Ascending aorta (tissue), 2 donors: ENCODE data around the gene DNAI4. TPM values are rescaled to one million over a fixed set of nuclear protein-coding genes. Genes with fewer than 3 reads are reported as not detected.

Experiments used
- DNase-seq, 2 donors: peaks; one replicate each; pipeline ENCODE4 v3.0.0-alpha.2; 2019; ENCODE audit warnings: low spot score in 2 of 2
- H3K27ac ChIP-seq, 2 donors: fragments of 200-600 bp; sonication (generic); one replicate each; pipeline ENCODE4 v1.5.1; 2016 to 2017; ENCODE audit warnings: mild to moderate bottlenecking in 1 of 2
- H3K27me3 ChIP-seq: fragments of 200-600 bp; sonication (generic); one replicate; pipeline ENCODE4 v1.5.1; 2017
- H3K36me3 ChIP-seq, 2 donors: fragments of 200-600 bp; sonication (generic); one replicate each; pipeline ENCODE4 v1.5.1; 2016
- H3K4me1 ChIP-seq, 2 donors: fragments of 200-600 bp; sonication (generic); one replicate each; pipeline ENCODE4 v1.5.1; 2016 to 2017; ENCODE audit warnings: mild to moderate bottlenecking in 1 of 2
- H3K4me3 ChIP-seq, 2 donors: fragments of 200-600 bp; sonication (generic); one replicate each; pipeline ENCODE4 v1.5.1; 2016 to 2017; ENCODE audit warnings: mild to moderate bottlenecking in 1 of 2
- H3K9me3 ChIP-seq, 2 donors: fragments of 200-600 bp; sonication (generic); one replicate each; pipeline ENCODE4 v1.5.1; 2016
- intact Hi-C: fragments of 100-400 bp; cut with DNase I; formaldehyde crosslinking; loops from one replicate; pipeline ENCODE4 v1.15.1; 2023
- total RNA-seq: library from RNA; depleted of rRNA; stranded (reverse); fragments of >200 nt; gene quantifications from one replicate; pipeline ENCODE4 v1.1.0, GENCODE V29; 2016
- TF ChIP-seq, protein P1 (sequence below), 3 experiments: fragments of 200-600 bp in 2 of 3; fragments of 450-650 bp in 1 of 3; sonication (generic) in 2 of 3; IDR thresholded peaks; one replicate each; pipeline ENCODE4 v1.5.1; 2016 to 2019; ENCODE audit warnings: antibody characterized with exemption in 3 of 3, mild to moderate bottlenecking in 1 of 3, moderate library complexity in 1 of 3

DNAI4 gene
- total RNA-seq, 1 donor from 2014 or later = not detected

DNA sequence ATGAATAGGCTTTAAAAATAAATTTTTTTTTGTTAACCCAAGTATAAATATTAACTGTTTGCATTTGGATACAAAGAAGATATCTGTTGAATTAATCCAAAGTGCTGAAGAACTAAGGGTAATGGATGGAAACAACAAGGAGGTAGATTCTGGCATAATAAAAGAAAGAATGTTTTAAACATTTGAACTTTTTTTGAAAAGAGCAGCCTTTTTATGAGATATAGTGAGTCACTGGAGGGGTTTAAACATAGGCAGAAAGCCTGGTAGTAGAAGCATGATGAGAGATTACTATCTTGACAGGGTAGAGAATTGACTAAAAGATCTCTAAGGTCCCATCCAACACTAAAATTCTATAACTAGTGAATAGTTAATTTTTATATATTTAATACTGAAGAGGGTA is 2.9 kb upstream of the DNAI4 start:
- Histone ChIP-seq H3K9me3 (no peaks in the 10 kb centered on the region), H3K4me1 (peaks cover 10 to 15% of the 10 kb centered on the region in 2 donors), H3K27me3 (no peaks in the 10 kb centered on the region), H3K36me3 (no peaks in the 10 kb centered on the region), H3K27ac (no peak overlapping the region), H3K4me3 (no peak overlapping the region)
- intact Hi-C loops = loop anchor here (10.0 kb wide), 3 partner anchors 507 to 907 kb away; partner anchors contain the start of genes GNG12 and SERBP1
- TF ChIP-seq, protein P1, sequence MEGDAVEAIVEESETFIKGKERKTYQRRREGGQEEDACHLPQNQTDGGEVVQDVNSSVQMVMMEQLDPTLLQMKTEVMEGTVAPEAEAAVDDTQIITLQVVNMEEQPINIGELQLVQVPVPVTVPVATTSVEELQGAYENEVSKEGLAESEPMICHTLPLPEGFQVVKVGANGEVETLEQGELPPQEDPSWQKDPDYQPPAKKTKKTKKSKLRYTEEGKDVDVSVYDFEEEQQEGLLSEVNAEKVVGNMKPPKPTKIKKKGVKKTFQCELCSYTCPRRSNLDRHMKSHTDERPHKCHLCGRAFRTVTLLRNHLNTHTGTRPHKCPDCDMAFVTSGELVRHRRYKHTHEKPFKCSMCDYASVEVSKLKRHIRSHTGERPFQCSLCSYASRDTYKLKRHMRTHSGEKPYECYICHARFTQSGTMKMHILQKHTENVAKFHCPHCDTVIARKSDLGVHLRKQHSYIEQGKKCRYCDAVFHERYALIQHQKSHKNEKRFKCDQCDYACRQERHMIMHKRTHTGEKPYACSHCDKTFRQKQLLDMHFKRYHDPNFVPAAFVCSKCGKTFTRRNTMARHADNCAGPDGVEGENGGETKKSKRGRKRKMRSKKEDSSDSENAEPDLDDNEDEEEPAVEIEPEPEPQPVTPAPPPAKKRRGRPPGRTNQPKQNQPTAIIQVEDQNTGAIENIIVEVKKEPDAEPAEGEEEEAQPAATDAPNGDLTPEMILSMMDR (IDR thresholded peaks at IDR 0.05) = no peak
- no peak for DNase-seq

DNA sequence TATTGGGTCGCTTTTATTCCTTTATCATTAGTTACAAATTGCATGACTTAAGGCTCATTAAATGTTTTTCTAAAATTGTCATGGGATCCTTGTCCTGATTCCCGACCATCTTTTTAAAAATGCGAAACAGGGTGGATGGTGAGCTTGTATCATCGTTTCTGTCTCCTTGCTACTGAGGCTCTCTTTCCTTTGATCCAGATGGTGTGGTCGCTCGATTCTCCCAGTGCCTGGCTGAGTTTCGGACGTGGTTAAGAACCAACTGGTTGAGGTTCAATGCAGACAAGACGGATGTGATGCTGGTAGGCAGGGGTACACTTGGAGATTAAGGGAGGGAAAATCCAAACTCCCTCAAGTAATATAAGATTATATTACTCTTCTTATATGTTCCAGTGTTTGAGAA is 1.3 kb upstream of the DNAI4 start:
- H3K4me3 ChIP-seq = peak overlapping the region; percentile 71 to 74
- DNase-seq = no peak
- H3K27ac ChIP-seq = peak overlapping the region; percentile 85 to 95
- H3K4me1 ChIP-seq = peaks cover 10% of the 10 kb centered on the region in 2 donors
- H3K36me3 ChIP-seq = no peaks in the 10 kb centered on the region
- intact Hi-C loops = loop anchor here (2.0 to 10.0 kb wide), 4 partner anchors 383 to 909 kb away; partner anchors contain the start of genes GNG12 and SERBP1
- TF ChIP-seq, protein P1 (IDR thresholded peaks at IDR 0.05) = no peak
- H3K9me3 ChIP-seq = no peaks in the 10 kb centered on the region
- no peaks in the 10 kb centered on the region for H3K27me3 ChIP-seq

DNA sequence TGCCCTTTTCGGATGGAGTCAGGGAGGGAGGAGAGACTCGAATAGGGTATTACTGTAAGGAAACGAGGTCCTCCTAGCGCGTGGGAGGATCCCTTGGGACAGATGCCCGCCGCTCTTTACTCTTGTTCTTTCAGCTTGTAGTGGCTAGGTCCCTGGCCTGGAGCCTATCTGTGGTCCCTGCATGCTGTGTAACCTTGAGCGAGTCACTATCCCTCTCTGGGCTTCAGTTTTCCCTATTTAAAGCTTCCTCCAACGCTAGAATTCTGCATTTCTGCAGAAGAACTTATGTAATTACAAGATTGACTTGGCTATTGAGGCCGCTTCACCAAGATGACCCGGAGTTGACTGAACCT is 878 bp upstream of the DNAI4 start:
- no peak for DNase-seq
- intact Hi-C loops = loop anchor here (2.0 to 10.0 kb wide), 4 partner anchors 383 to 909 kb away; partner anchors contain the start of genes GNG12 and SERBP1
- TF ChIP-seq, protein P1 (IDR thresholded peaks at IDR 0.05) = peak in 1 of 3 experiments; percentile 0
- peak overlapping the region; percentile 85 to 95 for H3K27ac ChIP-seq
- H3K4me3 ChIP-seq = peak overlapping the region; percentile 71 to 74
- H3K9me3 ChIP-seq = no peaks in the 10 kb centered on the region
- H3K4me1 ChIP-seq = peaks cover 10% of the 10 kb centered on the region in 2 donors
- H3K27me3 ChIP-seq = no peaks in the 10 kb centered on the region
- H3K36me3 ChIP-seq = no peaks in the 10 kb centered on the region

DNA sequence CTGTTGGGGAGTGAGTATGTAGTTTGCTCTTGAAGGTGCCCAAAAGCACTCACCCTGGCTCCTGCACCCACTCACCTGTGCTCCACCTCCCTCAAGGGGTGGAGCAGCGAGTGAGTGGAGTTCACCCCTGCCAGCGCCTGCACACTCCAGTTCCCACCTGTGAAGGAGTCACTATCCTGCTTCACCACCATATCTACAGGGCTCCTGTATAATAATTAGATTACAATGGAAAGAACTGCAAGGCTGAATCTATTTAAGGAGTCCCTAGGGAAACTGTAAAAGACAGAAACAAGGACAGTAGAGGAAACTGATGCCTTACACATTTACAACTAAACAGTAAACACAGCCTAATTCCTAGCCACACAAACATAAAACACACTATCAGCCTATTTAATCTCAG is 4.1 kb downstream of the DNAI4 start:
- Histone ChIP-seq H3K36me3 (no peaks in the 10 kb centered on the region), H3K9me3 (no peaks in the 10 kb centered on the region), H3K4me3 (no peak overlapping the region), H3K27me3 (no peaks in the 10 kb centered on the region), H3K4me1 (peaks cover 0 to 10% of the 10 kb centered on the region in 2 donors), H3K27ac (no peak overlapping the region)
- TF ChIP-seq, protein P1 (IDR thresholded peaks at IDR 0.05) = no peak
- intact Hi-C loops = loop anchor here (10.0 kb wide), 3 partner anchors 514 to 914 kb away; partner anchors contain the start of genes GNG12 and SERBP1
- no peak for DNase-seq

DNA sequence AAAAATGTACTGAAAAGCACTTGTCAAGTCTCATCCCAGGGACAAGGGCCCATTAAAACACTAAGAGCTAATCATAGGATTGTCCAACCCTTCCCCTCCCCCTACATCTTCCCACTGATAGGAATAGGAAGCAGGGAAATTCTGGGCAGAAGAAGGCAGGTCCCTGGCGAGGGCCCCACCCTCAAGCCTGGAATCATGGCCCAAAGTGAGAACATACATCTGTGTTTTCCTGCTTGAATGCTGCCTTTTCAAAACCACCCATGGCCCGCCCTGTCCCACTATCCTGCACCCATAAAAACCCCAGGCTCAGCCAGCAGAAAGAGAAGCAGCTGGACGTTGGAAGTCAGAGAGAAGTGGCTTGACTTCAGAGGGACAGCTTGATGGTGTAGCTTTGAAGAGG is 4.8 kb downstream of the DNAI4 start:
- Histone ChIP-seq H3K4me1 (peaks cover 0 to 10% of the 10 kb centered on the region in 2 donors), H3K36me3 (no peaks in the 10 kb centered on the region), H3K27me3 (no peaks in the 10 kb centered on the region), H3K9me3 (no peaks in the 10 kb centered on the region), H3K4me3 (no peak overlapping the region), H3K27ac (no peak overlapping the region)
- DNase-seq = no peak
- TF ChIP-seq, protein P1 (IDR thresholded peaks at IDR 0.05) = no peak
- intact Hi-C loops = loop anchor here (10.0 kb wide), 3 partner anchors 515 to 915 kb away; partner anchors contain the start of genes GNG12 and SERBP1
